ENCODE results near the gene EP400.

DNA sequence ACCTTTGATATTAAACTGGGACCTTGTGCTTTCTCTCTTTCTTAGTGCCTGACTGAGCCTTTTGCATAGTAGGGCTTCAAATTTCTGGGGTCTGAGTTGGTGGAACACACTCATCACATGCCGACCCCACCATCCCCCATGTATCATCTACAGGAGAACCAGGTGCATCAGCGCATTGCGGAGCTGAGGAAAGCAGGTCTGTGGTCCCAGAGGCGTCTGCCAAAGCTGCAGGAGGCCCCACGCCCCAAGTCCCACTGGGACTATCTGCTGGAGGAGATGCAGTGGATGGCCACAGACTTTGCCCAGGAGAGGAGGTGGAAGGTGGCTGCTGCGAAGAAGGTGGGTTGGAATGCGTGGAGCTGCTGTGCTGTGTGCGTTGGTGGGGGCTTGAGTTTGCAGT, 37.8 kb downstream of the EP400 start:
- TF ChIP-seq POLR3A (IDR thresholded peaks at IDR 0.05; ENCODE audit: borderline replicate concordance, extremely low read depth, insufficient read depth, insufficient read length) (no peak), IRF9 (tag; IDR thresholded peaks at IDR 0.05) (no peak), ZNF311 (CRISPR knock-in tag; IDR thresholded peaks at IDR 0.05) (no peak), CTCF (IDR thresholded peaks at IDR 0.05 in 2 of 3, conservative IDR thresholded peaks at IDR 0.05 in 1 of 3; ENCODE audit: insufficient read depth in 2 of 3, low read depth in 1 of 3, low read length in 3 of 3) (no peak), ZNF224 (CRISPR knock-in tag; IDR thresholded peaks at IDR 0.05) (no peak), SMC3 (conservative IDR thresholded peaks at IDR 0.05; ENCODE audit: insufficient read depth, low read depth, low read length) (no peak), DNMT1 (IDR thresholded peaks at IDR 0.05) (no peak), ZNF507 (tag; conservative IDR thresholded peaks at IDR 0.05) (no peak), YY1 (IDR thresholded peaks at IDR 0.05; ENCODE audit: borderline replicate concordance in 1 of 3, control insufficient read depth in 1 of 3, extremely low read depth in 1 of 3, insufficient read depth in 3 of 3, insufficient read length in 1 of 3, insufficient replicate concordance in 2 of 3, low read depth in 1 of 3, low read length in 2 of 3) (no peak), PHF20 (IDR thresholded peaks at IDR 0.05; ENCODE audit: partially characterized antibody) (no peak), CEBPB (tag; IDR thresholded peaks at IDR 0.05) (no peak), ZNF384 (IDR thresholded peaks at IDR 0.05; ENCODE audit: low read depth, low read length) (no peak)
- TF ChIP-seq, protein P1, sequence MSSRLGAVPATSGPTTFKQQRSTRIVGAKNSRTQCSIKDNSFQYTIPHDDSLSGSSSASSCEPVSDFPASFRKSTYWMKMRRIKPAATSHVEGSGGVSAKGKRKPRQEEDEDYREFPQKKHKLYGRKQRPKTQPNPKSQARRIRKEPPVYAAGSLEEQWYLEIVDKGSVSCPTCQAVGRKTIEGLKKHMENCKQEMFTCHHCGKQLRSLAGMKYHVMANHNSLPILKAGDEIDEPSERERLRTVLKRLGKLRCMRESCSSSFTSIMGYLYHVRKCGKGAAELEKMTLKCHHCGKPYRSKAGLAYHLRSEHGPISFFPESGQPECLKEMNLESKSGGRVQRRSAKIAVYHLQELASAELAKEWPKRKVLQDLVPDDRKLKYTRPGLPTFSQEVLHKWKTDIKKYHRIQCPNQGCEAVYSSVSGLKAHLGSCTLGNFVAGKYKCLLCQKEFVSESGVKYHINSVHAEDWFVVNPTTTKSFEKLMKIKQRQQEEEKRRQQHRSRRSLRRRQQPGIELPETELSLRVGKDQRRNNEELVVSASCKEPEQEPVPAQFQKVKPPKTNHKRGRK (tag; IDR thresholded peaks at IDR 0.05): no peak
